ENCODE data around the gene ZDHHC1.

The ZDHHC1 gene, protein sequence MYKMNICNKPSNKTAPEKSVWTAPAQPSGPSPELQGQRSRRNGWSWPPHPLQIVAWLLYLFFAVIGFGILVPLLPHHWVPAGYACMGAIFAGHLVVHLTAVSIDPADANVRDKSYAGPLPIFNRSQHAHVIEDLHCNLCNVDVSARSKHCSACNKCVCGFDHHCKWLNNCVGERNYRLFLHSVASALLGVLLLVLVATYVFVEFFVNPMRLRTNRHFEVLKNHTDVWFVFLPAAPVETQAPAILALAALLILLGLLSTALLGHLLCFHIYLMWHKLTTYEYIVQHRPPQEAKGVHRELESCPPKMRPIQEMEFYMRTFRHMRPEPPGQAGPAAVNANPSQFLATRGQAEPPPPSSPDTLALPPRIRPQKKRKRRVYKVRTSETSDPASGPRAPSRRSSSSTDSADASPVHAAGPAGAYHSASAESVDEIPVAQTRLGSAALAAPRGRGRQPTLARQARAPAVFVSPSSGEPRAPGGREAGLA

DNA sequence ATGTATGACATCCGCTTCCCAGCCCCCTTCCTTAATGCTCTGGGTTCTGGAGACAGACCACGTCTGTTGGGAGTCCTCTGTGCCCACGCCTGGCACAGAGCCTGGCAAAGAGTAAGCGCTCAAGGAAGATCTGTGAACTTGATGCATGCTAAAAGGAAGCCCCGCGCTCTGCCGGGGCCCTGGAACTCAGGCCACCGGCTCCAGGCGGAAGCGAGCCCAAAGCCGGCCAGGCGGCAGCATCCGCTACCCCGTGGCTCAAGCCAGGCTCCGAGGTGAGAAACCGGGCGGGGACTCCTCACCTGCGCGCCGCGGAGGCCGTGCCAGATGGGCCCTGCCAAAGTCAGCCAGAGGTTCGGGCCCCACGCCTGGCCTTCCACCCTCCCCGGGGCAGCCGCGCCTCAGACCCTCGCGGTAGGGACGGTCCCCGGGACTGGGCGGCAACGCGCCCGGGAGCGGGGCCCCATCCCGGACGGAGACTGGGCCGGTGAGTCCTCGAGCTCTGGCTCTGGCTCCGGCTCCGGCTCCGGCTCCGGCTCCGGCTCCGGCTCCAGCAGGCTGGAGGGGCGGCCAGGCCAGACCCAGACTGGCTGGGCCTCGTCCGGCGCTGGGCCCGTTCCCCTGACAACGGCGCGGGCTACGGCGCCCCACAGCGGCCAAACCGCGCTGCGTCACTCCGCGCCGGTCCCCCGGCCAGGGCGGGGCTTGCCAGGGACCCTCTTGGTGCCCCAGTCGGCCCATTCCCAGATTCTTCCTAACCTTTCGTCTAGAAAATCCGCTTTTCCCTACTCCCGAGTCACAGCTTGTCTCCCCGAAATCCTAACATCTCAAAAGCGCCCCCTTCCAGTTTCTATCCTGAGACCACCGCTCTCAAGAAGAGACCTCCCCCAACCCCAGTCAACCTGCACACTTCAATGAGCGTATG, at the start of gene ZDHHC1:
Gene ZDHHC1 (minus strand): TSS at position 606 of the 922 bp plus-strand sequence. CDS start 8,702 bp downstream, outside the sequence.
- TF ChIP-seq ZNF70 (CRISPR knock-in tag; IDR thresholded peaks at IDR 0.05) (no peak), CSDC2 (CRISPR knock-in tag; IDR thresholded peaks at IDR 0.05) (0 out of 2 replicates have a peak, but pooled peaks have one; percentile 6)
- ATAC-seq: peak; percentile 92

DNA sequence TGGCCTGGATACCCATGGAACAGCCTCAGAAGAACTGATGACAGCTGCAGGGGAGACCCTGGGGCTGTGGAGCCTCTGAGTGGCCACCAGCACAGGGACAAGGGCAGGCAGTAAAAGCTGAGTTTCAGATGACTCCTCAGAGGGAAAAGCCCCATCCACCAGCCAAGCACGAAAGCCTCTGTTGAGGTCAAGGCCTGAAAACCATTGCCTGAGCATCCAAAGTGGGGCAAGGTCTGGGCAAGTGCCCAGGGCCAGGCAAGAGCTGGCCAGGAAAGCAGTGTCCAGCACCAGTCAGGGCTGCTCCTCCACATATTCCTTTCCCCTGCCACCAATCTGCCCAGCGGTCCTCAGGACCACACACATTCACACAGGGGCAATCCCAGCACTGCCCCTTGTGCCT, 48.3 kb upstream of the ZDHHC1 start:
- no peak for ATAC-seq

GRCh38 chr16:67463691-67464090, 47.4 kb upstream of the ZDHHC1 start:
- no peak for ATAC-seq
- TF ChIP-seq ZFP30 (CRISPR knock-in tag; IDR thresholded peaks at IDR 0.05) (no peak), SNAI2 (CRISPR knock-in tag; IDR thresholded peaks at IDR 0.05) (no peak), BACH2 (CRISPR knock-in tag; IDR thresholded peaks at IDR 0.05; ENCODE audit: borderline replicate concordance) (no peak), ESRRG (CRISPR knock-in tag; IDR thresholded peaks at IDR 0.05) (no peak), CREB5 (CRISPR knock-in tag; IDR thresholded peaks at IDR 0.05; ENCODE audit: low read depth) (no peak)

More for the DNA sequence above, 48.3 kb upstream of the ZDHHC1 start:
- no peak for TF ChIP-seq PPARA (CRISPR knock-in tag; IDR thresholded peaks at IDR 0.05; ENCODE audit: borderline replicate concordance)
- no peak for TF ChIP-seq ZFP30 (CRISPR knock-in tag; IDR thresholded peaks at IDR 0.05)
- no peak for TF ChIP-seq SNAI2 (CRISPR knock-in tag; IDR thresholded peaks at IDR 0.05)
- TF ChIP-seq CREB5 (CRISPR knock-in tag; IDR thresholded peaks at IDR 0.05; ENCODE audit: low read depth): no peak
- TF ChIP-seq RARB (CRISPR knock-in tag; IDR thresholded peaks at IDR 0.05): no peak
- no peak for TF ChIP-seq ESRRG (CRISPR knock-in tag; IDR thresholded peaks at IDR 0.05)
- no peak for TF ChIP-seq ARNTL (CRISPR knock-in tag; IDR thresholded peaks at IDR 0.05; ENCODE audit: borderline replicate concordance, low read depth)
- no peak for TF ChIP-seq PATZ1 (CRISPR knock-in tag; IDR thresholded peaks at IDR 0.05; ENCODE audit: borderline replicate concordance)

DNA sequence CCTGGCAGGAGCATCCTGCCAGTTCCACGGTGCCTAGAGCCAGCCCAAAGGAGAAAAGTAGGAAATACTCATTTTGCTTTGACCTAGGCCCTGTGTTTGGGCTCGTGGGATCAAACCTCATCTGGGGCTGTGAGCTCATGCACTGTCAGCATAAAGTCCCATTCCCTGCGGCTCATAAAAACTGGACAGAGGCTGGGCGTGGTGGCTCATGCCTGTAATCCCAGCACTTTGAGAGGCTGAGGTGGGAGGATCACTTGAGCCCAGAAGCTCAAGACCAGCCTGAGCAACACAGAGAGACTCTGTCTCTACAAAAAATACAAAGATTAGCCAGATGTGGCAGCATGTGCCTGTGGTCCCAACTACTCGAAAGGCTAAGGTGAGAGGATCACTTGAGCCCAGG, 46.8 kb upstream of the ZDHHC1 start:
- TF ChIP-seq TOX (CRISPR knock-in tag; IDR thresholded peaks at IDR 0.05; ENCODE audit: borderline replicate concordance): no peak
- TF ChIP-seq ISL1 (CRISPR knock-in tag; IDR thresholded peaks at IDR 0.05): no peak
- no peak for TF ChIP-seq PATZ1 (CRISPR knock-in tag; IDR thresholded peaks at IDR 0.05; ENCODE audit: borderline replicate concordance)
- TF ChIP-seq TSHZ2 (CRISPR knock-in tag; IDR thresholded peaks at IDR 0.05): no peak
- no peak for TF ChIP-seq OSR1 (CRISPR knock-in tag; IDR thresholded peaks at IDR 0.05)
- no peak for TF ChIP-seq PPARA (CRISPR knock-in tag; IDR thresholded peaks at IDR 0.05; ENCODE audit: borderline replicate concordance)
- no peak for TF ChIP-seq GLIS3 (CRISPR knock-in tag; IDR thresholded peaks at IDR 0.05)
- TF ChIP-seq ZNF565 (CRISPR knock-in tag; conservative IDR thresholded peaks at IDR 0.05; ENCODE audit: low read depth): no peak
- TF ChIP-seq ZNF70 (CRISPR knock-in tag; IDR thresholded peaks at IDR 0.05): no peak
- no peak for TF ChIP-seq ZFP3 (CRISPR knock-in tag; IDR thresholded peaks at IDR 0.05)
- ATAC-seq: no peak

Measured in SK-N-SH treated with all-trans-retinoic acid at 6 μM for 48 hours (cell line).